ENCODE data around the gene RBMS1.

GRCh38 chr2:160295519-160296207 is 197.9 kb downstream of the RBMS1 start:
- TF ChIP-seq CTCF (IDR thresholded peaks at IDR 0.05) = no peak
- TF ChIP-seq POLR2A (IDR thresholded peaks at IDR 0.05) = no peak
